Heart left ventricle (tissue), 16 donors: Measurements from ENCODE around the gene CARS1. TPM values are rescaled to one million over a fixed set of nuclear protein-coding genes. Genes with fewer than 3 reads are reported as not detected.

Experiments used
- ATAC-seq, 4 donors: fragments of 200-7000 bp; cut with Tn5 transposase; one replicate each; pipeline ENCODE4 v1.9.1; 2020 to 2022; ENCODE audit warnings: moderate library complexity in 4 of 4, mild to moderate bottlenecking in 3 of 4, moderate number of reproducible peaks in 1 of 4
- DNase-seq, 5 donors: peaks; one replicate each; pipeline ENCODE4 v3.0.0-alpha.2; 2020
- H3K27ac ChIP-seq, 12 donors: fragments of 200-600 bp; sonication (generic) in 4 of 12; one replicate each; pipeline versions ENCODE4 v1.5.0 to v1.8.0; 2016 to 2022; ENCODE audit warnings: mild to moderate bottlenecking in 2 of 12
- H3K27me3 ChIP-seq, 9 donors: fragments of 200-600 bp; sonication (generic) in 2 of 9; one replicate each; pipeline versions ENCODE4 v1.5.1 to v1.8.0; 2016 to 2022; ENCODE audit warnings: mild to moderate bottlenecking in 3 of 9
- H3K36me3 ChIP-seq, 9 donors: fragments of 200-600 bp; sonication (generic) in 2 of 9; one replicate each; pipeline versions ENCODE4 v1.5.0 to v1.8.0; 2018 to 2022; ENCODE audit warnings: mild to moderate bottlenecking in 2 of 9
- H3K4me1 ChIP-seq, 12 donors: fragments of 200-600 bp; sonication (generic) in 4 of 12; one replicate each; pipeline versions ENCODE4 v1.5.0 to v1.8.0; 2016 to 2022; ENCODE audit warnings: mild to moderate bottlenecking in 3 of 12
- H3K4me3 ChIP-seq, 12 donors: fragments of 200-600 bp; sonication (generic) in 4 of 12; one replicate each; pipeline versions ENCODE4 v1.5.0 to v1.8.0; 2017 to 2022; ENCODE audit warnings: mild to moderate bottlenecking in 9 of 12, moderate library complexity in 4 of 12
- H3K9me3 ChIP-seq, 12 donors: fragments of 200-600 bp; sonication (generic) in 4 of 12; one replicate each; pipeline versions ENCODE4 v1.5.0 to v1.8.0; 2016 to 2022; ENCODE audit warnings: mild to moderate bottlenecking in 1 of 12
- CTCF ChIP-seq, 12 donors: fragments of 200-600 bp; sonication (generic) in 4 of 12; IDR thresholded peaks; one replicate each; pipeline versions ENCODE4 v1.5.0 to v1.8.0; 2018 to 2022; ENCODE audit warnings: antibody characterized with exemption in 12 of 12, mild to moderate bottlenecking in 5 of 12
- POLR2A ChIP-seq, 2 donors: fragments of 450-650 bp; IDR thresholded peaks; one replicate each; pipeline ENCODE4 v1.6.1; 2017; ENCODE audit warnings: antibody characterized with exemption in 2 of 2, mild to moderate bottlenecking in 2 of 2, moderate library complexity in 2 of 2
- WGBS, 4 donors: extraction: QIAGEN DNeasy Blood & Tissue Kit in 2 of 4; methylation state at CpG; one replicate each; pipeline versions ENCODE4 v1.1.5 to v1.1.7; 2013 to 2018; 5-methylcytosine and 5-hydroxymethylcytosine counted together
- intact Hi-C, 10 donors: fragments of 100-400 bp; cut with DNase I; formaldehyde crosslinking; loops; one replicate each; pipeline versions ENCODE4 v1.11.1 to v1.14.2; 2022
- polyA plus RNA-seq, 2 donors: library from polyadenylated mRNA; stranded (reverse); fragments of 200-250 nt; gene quantifications; one replicate each; pipeline ENCODE4 v1.2.3, GENCODE V29; 2013
- total RNA-seq, 9 donors: library from RNA; depleted of rRNA in 2 of 9; stranded (reverse); fragments of >200 nt in 2 of 9; fragmentation: NEBNext Ultra II Directional in 3 of 9; extraction: Animal tissue kit (Norgen Biotek cat#: 25700) in 3 of 9; gene quantifications; one replicate each; pipeline versions ENCODE4 v1.1.0 to v1.2.4, GENCODE V29; 2016 to 2023
- donor health status: ischemic (EF 13 %, LVEDD 7.1; RV severe dilation, severe dysfunction).
- donor health status: healthy with polysubstance abuse.
- donor health status: DM: no; HTN: yes; CAD: no.
- donor health status: DM: no; HTN: no; CAD: no.
- donor health status: ischemic (EF 25% LVEDD 6.9; RV normal size, moderate dysfunction).
- donor health status: ischemic (EF 25% LVEDD 5.7; RV mildly dilated, moderate dysfunction).
- donor health status: healthy.
- donor health status: DM: yes; HTN: yes; CAD: no.
- donor health status: ischemic (EF 35%, LVEDD 5.7; RV mildly dilated, moderate dysfunction).
- donor health status: nonischemic (EF 11% LVEDD 7.7; RV severe dilation, severe dysfunction).
- donor health status: DM: yes; HTN: yes; CAD: no.
- donor health status: PGD.
- donor health status: ischemic (EF 29% LVEDD 5.4; RV normal size, mild dysfunction).
- donor health status: nonischemic (EF 23%, LVEDD 6.1; RV moderate dilation, normal function).

Gene CARS1
- total and polyA plus RNA-seq, 11 donors: 9.3 to 30.5 (median 18.5) TPM

- WGBS, 4 donors: 68 to 84% (median 78%) methylated on average over 6 of the region's 6 CpGs
- H3K4me1 ChIP-seq: peaks cover 0 to 4% (median 0%) of the 10 kb centered on the region in 12 donors
These were observed 88.8 kb downstream of the CARS1 start for GRCh38 chr11:2968341-2968900.

DNA sequence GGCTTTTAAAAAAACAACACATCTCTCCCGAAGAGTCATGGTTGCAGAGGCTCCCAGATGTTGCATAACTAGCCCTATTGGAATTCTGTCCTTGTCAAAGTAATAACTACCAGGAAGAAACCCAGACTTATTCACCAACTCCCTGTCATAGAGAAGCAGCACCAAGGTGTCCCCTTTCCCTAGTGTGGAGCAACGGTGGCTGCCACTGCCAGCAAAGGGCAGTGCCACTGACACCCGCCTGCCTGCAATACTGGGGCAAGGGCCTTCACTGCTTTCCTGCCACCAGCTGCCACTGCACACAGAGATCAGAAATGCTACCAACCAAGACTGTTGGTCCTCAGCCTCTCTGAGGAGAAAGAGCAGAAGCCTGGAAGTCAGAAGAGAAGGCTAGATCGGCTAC is 92.4 kb downstream of the CARS1 start:
- Histone ChIP-seq H3K27ac (no peak overlapping the region), H3K27me3 (no peaks in the 10 kb centered on the region), H3K9me3 (no peaks in the 10 kb centered on the region), H3K4me3 (no peak overlapping the region), H3K4me1 (peaks cover 0 to 9% (median 0%) of the 10 kb centered on the region in 12 donors), H3K36me3 (peaks cover 0 to 98% (median 85%) of the 10 kb centered on the region in 9 donors)
- intact Hi-C loops: no loop called here
- 79 to 88% (median 85%) methylated on average over 4 of the region's 4 CpGs for WGBS, 4 donors
- ATAC-seq (no peak), DNase-seq (no peak)
- TF ChIP-seq CTCF (IDR thresholded peaks at IDR 0.05): no peak
- TF ChIP-seq POLR2A (IDR thresholded peaks at IDR 0.05): no peak

More at GRCh38 chr11:2968341-2968900, 88.8 kb downstream of the CARS1 start:
- Histone ChIP-seq H3K4me3 (no peak overlapping the region), H3K9me3 (no peaks in the 10 kb centered on the region), H3K27me3 (no peaks in the 10 kb centered on the region), H3K27ac (no peak overlapping the region), H3K36me3 (peaks cover 2 to 100% (median 100%) of the 10 kb centered on the region in 9 donors)
- ATAC-seq: no peak
- TF ChIP-seq CTCF (IDR thresholded peaks at IDR 0.05) (no peak), POLR2A (IDR thresholded peaks at IDR 0.05) (no peak)
- intact Hi-C loops: no loop called here
- no peak for DNase-seq

DNA sequence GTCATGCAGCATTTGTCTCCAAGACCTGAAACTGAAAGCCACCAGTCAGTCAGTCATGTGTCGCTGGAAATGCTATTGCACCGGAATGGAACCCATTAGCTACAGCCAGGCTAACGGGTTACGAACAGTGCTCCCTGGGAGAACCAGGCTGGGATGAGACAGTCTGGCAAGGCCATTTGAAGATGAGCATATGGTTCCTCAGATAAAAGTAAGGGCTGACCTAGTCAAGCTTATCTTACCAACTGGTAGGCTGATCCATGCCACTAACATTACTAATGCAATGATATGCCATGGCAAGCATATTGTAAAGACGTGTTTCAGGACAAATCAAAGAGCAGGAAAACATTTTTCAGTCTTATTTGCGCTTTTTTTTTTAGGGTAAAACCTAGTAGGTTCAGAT is 93.5 kb downstream of the CARS1 start:
- intact Hi-C loops: no loop called here
- no peak for TF ChIP-seq CTCF (IDR thresholded peaks at IDR 0.05)
- no peak for TF ChIP-seq POLR2A (IDR thresholded peaks at IDR 0.05)
- ATAC-seq: no peak

DNA sequence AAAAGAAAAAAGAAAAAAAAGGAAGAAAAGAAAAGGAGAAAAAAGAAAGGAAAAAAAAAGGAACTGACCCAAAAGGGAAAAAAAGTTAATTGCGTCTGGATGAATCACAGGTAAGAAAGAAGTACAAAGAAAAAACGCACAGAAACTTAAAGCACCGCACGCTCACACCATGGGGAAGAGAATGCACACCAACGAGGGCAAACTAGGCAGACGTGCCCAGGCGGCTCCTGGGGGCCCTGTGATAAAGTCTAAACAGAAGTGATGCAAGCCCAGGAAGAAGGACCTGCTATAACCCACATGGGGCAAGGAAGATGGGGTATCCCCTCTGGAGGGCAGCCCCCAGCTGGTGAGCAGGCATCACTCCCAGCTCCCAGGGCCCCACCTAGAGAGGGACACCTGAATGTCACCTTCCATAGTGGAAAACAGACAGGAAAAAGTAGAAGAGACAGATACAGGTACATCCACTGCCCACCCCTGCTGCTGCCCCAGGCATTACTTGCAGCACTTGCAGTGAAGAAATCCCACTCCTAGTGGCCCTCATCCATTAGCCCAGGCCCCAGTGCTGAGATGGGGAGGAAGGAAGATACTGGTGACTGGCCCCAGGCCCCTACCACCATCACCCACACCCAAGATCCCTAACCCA is 94.0 kb downstream of the CARS1 start:
- Histone ChIP-seq H3K27me3 (no peaks in the 10 kb centered on the region), H3K36me3 (peaks cover 0 to 98% (median 85%) of the 10 kb centered on the region in 9 donors), H3K4me3 (no peak overlapping the region), H3K27ac (no peak overlapping the region), H3K4me1 (peaks cover 0 to 21% (median 2%) of the 10 kb centered on the region in 12 donors), H3K9me3 (no peaks in the 10 kb centered on the region)
- no peak for DNase-seq
- intact Hi-C loops: no loop called here
- TF ChIP-seq POLR2A (IDR thresholded peaks at IDR 0.05): no peak
- no peak for TF ChIP-seq CTCF (IDR thresholded peaks at IDR 0.05)
- WGBS, 4 donors: 88 to 95% (median 93%) methylated on average over 7 of the region's 7 CpGs
- peak in 1 of 4 donors; percentile 9 for ATAC-seq

More for the DNA sequence above, 93.5 kb downstream of the CARS1 start:
- WGBS, 4 donors: 88 to 98% (median 93%) methylated on average over 6 of the region's 6 CpGs
- H3K4me3 ChIP-seq: no peak overlapping the region
- H3K9me3 ChIP-seq: no peaks in the 10 kb centered on the region
- DNase-seq: no peak
- H3K27me3 ChIP-seq: no peaks in the 10 kb centered on the region
- peaks cover 0 to 98% (median 85%) of the 10 kb centered on the region in 9 donors for H3K36me3 ChIP-seq
- H3K27ac ChIP-seq: no peak overlapping the region
- H3K4me1 ChIP-seq: peaks cover 0 to 18% (median 2%) of the 10 kb centered on the region in 12 donors
